GM21529 (cell line): Measurements from ENCODE around the gene MAP6D1.

Experiments
- ATAC-seq: cut with Tn5 transposase; IDR thresholded peaks from one replicate; pipeline ENCODE4 v1.9.1; 2021; ENCODE audit not compliant: unreplicated experiment

The MAP6D1 gene

GRCh38 chr3:183825456-183826161 is at the start of gene MAP6D1:
TSS of gene MAP6D1 (minus strand) at chr3:183825577. CDS start at chr3:183825547, 30 bp downstream.
- peak; percentile 56 for ATAC-seq

DNA sequence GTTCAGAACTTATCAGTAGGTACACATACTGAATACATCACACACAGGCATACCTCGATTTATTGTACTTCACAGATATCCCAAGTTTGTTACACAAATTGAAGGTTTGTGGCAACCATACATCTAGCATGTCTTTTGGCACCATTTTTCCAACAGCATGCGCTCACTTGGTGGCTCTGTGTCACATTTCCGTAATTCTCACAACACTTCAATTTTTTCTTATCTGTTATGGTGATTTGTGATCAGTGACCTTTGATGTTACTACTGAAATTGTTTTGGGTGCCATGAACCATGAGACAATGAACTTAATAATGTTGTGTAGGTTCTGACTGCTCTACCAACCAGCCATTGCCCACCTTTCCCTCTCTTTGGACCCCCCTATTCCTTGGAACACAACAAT is 48.5 kb upstream of the MAP6D1 start:
- ATAC-seq = no peak

- no peak for ATAC-seq
Measured at GRCh38 chr3:183871541-183871940, 46.2 kb upstream of the MAP6D1 start.

- no peak for ATAC-seq
Measured at GRCh38 chr3:183870563-183870962, 45.2 kb upstream of the MAP6D1 start.

- ATAC-seq = no peak
Measured at GRCh38 chr3:183868796-183869195, 43.4 kb upstream of the MAP6D1 start.

DNA sequence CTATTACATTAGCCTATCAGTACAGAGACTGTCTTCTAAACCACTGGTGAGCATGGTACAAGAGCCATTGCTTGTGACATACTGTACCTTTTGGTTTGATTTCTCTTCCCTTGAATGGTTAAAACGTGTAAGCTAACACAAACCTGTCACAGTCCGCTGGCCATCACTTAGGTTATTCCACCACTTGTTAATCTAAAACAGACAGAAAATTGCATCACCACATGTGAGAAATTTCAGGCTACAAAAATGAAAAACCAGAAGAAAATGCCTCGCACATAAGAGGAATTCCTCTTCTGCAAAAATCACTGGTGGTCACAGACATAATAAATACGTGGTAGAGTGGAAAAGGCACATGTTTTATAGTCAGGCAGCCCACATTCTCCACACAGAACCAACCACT is 37.2 kb upstream of the MAP6D1 start:
- no peak for ATAC-seq

DNA sequence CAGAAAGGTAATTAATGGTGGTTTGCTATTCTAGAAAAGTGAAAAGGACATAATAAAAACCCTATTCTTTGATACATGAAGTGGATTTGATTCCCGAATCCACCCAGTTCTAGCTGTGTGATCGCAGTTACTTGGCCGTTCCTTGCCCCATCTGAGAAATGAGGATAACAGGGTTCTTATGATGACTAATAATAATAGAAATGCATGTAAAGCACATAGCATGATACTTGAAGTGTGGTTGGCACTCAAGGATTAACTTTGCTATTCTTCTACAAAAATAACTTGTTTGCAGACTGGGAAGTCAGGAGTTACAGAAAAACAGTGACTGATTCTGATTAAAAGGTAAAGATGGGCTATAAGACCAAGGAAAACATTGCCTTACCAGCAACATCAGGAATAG is 32.5 kb upstream of the MAP6D1 start:
- no peak for ATAC-seq

DNA sequence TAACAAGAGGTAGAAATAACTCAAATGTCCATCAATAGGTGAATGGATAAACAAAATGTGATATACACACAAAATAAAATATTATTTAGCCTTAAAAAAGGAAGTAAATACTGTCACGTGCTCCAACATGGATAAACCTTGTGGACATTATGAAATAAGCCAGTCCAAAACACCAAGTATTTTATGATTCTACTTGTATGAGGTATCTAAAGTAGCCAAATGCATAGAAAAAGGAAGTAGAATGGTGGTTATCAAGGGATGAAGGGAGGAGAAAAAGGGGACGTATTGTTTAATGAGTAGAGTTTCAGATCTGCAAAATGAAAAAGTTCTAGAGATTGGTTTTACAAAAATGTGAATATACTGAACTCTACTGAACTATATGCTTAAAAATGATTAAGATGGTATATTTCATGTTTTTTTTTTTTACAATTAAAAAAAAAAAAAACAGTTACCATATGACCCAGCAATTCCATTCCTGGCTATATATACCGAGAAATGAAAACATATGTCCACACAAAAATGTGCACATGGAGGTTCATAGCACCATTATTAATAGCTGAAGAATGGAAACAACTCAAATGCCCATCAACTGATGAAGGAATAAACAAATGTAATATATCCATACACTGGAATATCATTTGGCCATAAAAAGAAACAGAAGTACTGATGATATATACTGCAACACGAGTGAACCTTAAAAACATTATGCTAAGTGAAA is 29.1 kb upstream of the MAP6D1 start:
- ATAC-seq = no peak

- ATAC-seq = no peak
Measured at GRCh38 chr3:183845608-183846288, 20.4 kb upstream of the MAP6D1 start.

GRCh38 chr3:183845090-183845489 is 19.7 kb upstream of the MAP6D1 start:
- ATAC-seq = no peak

DNA sequence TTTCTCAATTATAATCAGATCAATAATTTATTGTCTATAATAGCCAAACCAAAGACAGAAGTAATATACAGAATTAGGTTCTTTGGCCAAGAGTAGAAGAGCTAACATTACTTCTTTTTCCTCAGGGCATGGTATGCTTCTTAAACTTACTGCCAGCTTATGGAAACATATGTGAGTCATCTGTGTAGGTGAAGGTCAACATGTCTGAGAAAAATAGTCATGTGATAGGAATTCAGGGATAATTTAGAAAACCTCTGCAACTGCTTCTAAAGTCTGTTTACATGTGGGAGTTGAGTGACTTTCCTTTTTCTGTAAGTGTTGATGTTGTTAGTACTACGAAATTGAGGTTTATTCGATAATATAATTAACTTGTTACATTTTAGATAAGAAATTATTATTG is 19.2 kb upstream of the MAP6D1 start:
- ATAC-seq = no peak

DNA sequence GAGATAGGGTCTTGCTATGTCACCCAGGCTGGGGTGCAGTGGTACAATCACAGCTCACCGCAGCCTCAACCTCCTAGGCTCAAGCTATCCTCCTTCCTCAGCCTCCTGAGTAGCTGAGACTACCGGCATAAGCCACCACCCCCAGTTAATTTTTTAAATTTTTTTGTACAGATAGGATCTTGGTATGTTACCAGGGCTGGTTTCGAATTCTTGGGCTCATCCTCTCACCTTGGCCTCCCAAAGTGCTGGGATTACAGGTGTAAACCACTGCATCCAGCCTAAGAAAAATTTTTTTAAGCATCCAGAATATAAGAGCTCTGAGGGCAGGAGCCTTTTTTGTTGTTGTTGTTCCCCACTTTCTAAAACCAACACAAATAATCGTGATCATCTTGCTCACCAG is 14.4 kb upstream of the MAP6D1 start:
- no peak for ATAC-seq

DNA sequence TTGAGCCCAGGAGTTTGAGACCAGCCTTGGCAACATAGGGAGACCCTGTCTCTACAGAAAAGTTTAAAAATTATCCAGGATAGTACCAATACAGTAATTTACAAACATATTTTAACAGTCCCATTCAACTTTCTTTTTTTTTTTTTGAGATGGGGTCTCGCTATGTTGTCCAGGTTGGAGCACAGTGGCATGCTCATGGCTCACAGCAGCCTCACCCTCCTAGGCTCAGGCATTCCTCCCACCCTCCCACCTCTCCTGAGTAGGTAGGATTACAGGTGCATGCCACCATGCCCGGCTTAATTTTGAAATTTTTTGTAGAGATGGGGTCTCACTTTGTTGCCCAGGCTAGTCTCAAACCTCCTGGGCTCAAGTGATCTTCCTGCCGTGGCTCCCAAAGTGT is 12.5 kb upstream of the MAP6D1 start:
- ATAC-seq = no peak

GRCh38 chr3:183837390-183837789 is 12.0 kb upstream of the MAP6D1 start:
- no peak for ATAC-seq

GRCh38 chr3:183833516-183833915 is 8.1 kb upstream of the MAP6D1 start:
- ATAC-seq = no peak

DNA sequence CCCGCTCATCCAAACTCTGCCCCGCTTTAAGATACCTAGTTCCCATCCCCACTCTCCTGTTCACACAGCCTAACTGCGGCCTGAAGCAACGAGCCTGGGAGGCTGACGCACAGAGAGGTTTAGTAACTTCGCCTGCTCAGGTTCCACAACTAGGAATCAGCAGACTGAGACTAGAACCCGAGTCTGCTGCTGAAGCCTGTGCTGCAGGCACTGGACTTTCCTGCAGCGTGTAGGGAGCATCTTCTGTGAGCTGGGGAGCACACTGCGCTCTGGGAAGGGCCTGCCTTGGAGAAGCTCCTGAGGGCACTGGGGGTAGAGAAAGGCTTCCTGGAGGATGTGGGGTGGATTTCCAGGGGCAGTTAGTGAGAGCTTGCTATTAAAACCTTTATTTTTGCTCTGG is 4.8 kb upstream of the MAP6D1 start:
- no peak for ATAC-seq

DNA sequence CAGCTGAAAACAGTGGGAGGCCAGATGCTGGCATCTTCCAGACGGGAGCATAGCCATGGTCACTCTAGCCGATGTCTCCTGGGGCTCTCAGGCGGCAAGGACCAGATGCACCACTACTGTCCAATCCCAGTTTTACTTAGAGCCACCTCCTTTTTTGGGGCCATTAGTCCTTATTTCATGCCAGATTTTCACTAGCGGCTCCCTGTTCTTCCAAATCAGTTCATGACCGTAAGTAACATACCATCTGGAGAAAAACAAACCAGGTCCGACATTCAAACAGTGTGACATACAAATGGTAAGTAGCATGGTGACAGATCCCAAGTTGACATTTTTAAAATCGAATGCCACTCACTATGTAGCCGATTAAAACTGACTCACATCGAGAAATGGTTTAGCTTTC is 4.1 kb upstream of the MAP6D1 start:
- no peak for ATAC-seq

GRCh38 chr3:183828538-183828870 is 3.1 kb upstream of the MAP6D1 start:
- ATAC-seq = no peak

DNA sequence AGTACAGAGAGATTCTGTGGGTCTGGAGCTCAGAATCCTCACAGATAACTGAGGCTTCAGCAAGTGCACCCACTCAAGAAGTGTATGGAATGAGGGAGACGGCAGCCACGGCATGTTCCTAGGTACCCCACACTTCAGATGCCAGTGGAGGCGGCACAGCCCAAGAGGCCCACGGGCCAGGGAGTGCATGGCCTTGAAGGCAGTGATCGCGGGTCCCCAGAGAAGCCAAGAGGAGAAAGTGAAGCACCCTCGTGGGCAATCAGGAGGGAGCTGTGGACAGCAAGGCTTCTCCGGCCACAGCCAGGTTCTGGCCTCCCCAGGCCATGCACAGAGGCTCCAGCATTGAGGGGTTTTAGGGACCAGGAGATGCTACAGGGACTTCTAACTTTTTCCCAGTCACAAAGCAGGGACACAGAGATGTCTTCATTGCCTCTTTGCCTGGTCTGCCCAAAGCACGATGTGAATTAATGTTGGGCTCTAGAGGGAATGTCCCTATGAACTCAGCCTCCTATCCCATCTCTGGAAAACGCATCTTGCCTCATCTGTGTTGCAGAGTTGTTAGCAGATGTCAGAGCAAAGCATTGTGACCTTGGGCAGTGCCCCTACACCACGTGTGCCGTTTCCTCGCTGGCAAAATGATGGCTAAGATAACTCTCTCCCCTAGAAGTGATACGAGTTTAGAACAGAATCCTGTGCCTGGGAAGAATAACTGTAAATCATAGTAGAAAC is 2.6 kb upstream of the MAP6D1 start:
- ATAC-seq = no peak

DNA sequence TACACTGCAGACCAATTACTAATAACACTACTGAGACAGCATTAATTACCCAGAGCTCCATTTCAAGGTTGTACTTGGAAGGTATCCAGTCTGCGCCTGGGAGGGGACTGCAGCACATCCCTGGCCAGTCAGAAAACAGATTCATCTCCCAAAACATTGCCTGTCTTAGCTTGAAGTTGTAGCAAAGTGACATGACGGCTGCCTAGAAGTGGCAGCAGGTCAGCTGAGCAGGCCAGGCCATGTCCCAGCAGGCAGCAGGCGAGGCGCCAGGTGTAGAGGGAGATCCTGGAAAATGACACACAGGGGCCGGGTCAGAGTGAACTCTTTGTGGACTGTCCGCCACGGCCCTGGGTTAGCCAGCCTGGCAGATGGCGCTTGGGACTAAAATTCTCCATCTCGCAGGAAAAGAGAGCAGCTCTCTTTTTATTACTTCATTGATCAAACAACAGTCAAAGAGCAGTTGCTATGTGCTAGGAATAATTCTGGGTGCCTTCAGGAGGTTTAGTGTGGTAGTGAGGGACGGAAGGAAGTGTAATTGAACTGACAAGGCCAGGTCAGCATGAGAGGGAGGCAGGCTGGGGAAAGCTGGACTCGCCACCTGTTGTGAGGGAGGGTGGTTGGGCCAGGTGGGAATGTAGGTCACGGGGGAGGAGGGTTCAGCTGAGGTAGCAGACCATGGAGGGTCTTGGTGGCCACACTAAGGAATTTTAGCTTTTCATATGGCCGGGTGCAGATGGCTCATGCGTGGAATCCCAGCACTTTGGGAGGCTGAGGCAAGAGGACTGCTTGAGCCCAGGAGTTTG is 1.3 kb upstream of the MAP6D1 start:
- ATAC-seq = no peak
